WTC11 (cell line): ENCODE measurements around the gene PRTFDC1. TPM values are rescaled to one million over a fixed set of nuclear protein-coding genes. Genes with fewer than 3 reads are reported as not detected.

ENCODE experiments used
- ATAC-seq: fragments of 200-7000 bp; cut with Tn5 transposase; 2 replicates; pipeline ENCODE4 v1.10.0; 2021; ENCODE audit warnings: mild to moderate bottlenecking, moderate library complexity
- CTCF ChIA-PET: fragments of 300-600 bp; sonication (Branson Sonifier 250); formaldehyde crosslinking; loops from one replicate; lab custom pipeline; 2021; ENCODE audit warnings: antibody characterized with exemption; lab: Charles Lee
- POLR2A ChIA-PET: fragments of 350-600 bp; sonication (Branson Sonifier 250); formaldehyde crosslinking; loops from one replicate; lab custom pipeline; 2021; ENCODE audit warnings: antibody characterized with exemption; lab: Charles Lee
- DNase-seq: peaks from one replicate; pipeline ENCODE4 v3.0.0; 2021; ENCODE audit warnings: low spot score
- H3K27ac Mint-ChIP-seq: 2 replicates; pipeline ENCODE4 v1.8.0; 2021; ENCODE audit warnings: mixed read lengths
- H3K27me3 Mint-ChIP-seq: 2 replicates; pipeline ENCODE4 v1.8.0; 2021; ENCODE audit warnings: low read depth, mild to moderate bottlenecking, moderate library complexity, mixed read lengths
- H3K36me3 Mint-ChIP-seq: 2 replicates; pipeline ENCODE4 v1.8.0; 2021; ENCODE audit warnings: mixed read lengths
- H3K4me1 Mint-ChIP-seq: 2 replicates; pipeline ENCODE4 v1.8.0; 2022; ENCODE audit warnings: mixed read lengths
- H3K4me3 Mint-ChIP-seq: 2 replicates; pipeline ENCODE4 v1.8.0; 2021; ENCODE audit warnings: mild to moderate bottlenecking, moderate library complexity, mixed read lengths
- H3K9me3 Mint-ChIP-seq: 2 replicates; pipeline ENCODE4 v1.8.0; 2021; ENCODE audit warnings: mixed read lengths
- CREB1 ChIP-seq: sonication (generic); formaldehyde crosslinking; IDR thresholded peaks from 2 replicates; pipeline ENCODE4 v1.8.0; 2023; ENCODE audit warnings: mild to moderate bottlenecking, missing genetic modification reagents
- GTF2I ChIP-seq: fragments of 250-450 bp; sonication (Bioruptor Pico); conservative IDR thresholded peaks from 2 replicates; pipeline ENCODE4 v1.4.0; 2021; ENCODE audit warnings: mild to moderate bottlenecking
- JUN ChIP-seq: sonication (generic); formaldehyde crosslinking; IDR thresholded peaks from 2 replicates; pipeline ENCODE4 v1.8.0; 2023; ENCODE audit warnings: mild to moderate bottlenecking, missing genetic modification reagents
- KAT7 ChIP-seq: sonication (generic); formaldehyde crosslinking; IDR thresholded peaks from 2 replicates; pipeline ENCODE4 v1.8.1; 2023; ENCODE audit warnings: missing genetic modification reagents, mild to moderate bottlenecking, borderline replicate concordance
- MYBL2 ChIP-seq: sonication (generic); formaldehyde crosslinking; IDR thresholded peaks from 2 replicates; pipeline ENCODE4 v1.8.1; 2023; ENCODE audit warnings: mild to moderate bottlenecking, moderate library complexity, missing genetic modification reagents
- ZNF263 ChIP-seq: sonication (generic); formaldehyde crosslinking; IDR thresholded peaks from 2 replicates; pipeline ENCODE4 v1.8.1; 2022; ENCODE audit warnings: low read depth, mild to moderate bottlenecking, moderate library complexity, missing genetic modification reagents
- total RNA-seq: library from RNA; stranded (reverse); gene quantifications from 3 replicates; pipeline ENCODE4 v1.2.3, GENCODE V29; 2021
- TF ChIP-seq, protein P1 (sequence below): sonication (generic); formaldehyde crosslinking; IDR thresholded peaks from 2 replicates; pipeline ENCODE4 v1.8.0; 2023; ENCODE audit warnings: missing genetic modification reagents
- TF ChIP-seq, protein P2 (sequence below): sonication (generic); formaldehyde crosslinking; IDR thresholded peaks from 2 replicates; pipeline ENCODE4 v1.8.0; 2022; ENCODE audit warnings: missing genetic modification reagents
- TF ChIP-seq, protein P3 (sequence below): sonication (generic); formaldehyde crosslinking; IDR thresholded peaks from 2 replicates; pipeline ENCODE4 v1.8.1; 2023; ENCODE audit warnings: mild to moderate bottlenecking, missing genetic modification reagents
- TF ChIP-seq, protein P4 (sequence below): sonication (generic); formaldehyde crosslinking; IDR thresholded peaks from 2 replicates; pipeline ENCODE4 v1.8.0; 2022; ENCODE audit warnings: mild to moderate bottlenecking, missing genetic modification reagents
- TF ChIP-seq, protein P5 (sequence below): sonication (generic); formaldehyde crosslinking; IDR thresholded peaks from 2 replicates; pipeline ENCODE4 v1.8.1; 2023; ENCODE audit warnings: mild to moderate bottlenecking, missing genetic modification reagents

The PRTFDC1 gene
- total RNA-seq, 1 experiment from 2014 or later = 6.1 TPM

DNA sequence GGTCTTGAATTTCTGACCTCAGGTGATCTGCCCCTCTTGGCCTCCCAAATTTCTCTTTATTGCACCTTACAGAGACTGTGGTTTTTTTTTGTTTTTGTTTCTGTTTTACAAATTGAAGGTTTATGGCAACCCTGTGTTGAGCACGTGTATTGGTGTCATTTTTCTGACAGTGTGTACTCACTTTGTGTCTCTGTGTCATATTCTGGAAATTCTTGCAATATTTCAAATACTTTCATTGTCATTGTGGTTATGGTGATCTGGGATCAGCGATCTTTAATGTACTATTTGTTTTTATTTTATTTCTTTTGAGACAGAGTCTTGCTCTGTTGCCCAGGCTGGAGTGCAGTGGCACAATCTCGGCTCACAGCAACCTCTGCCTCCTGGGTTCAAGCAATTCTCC is 89.8 kb downstream of the PRTFDC1 start:
- ATAC-seq = no peak
- Mint-ChIP-seq H3K27me3 (no peaks in the 10 kb centered on the region), H3K4me3 (no peak overlapping the region), H3K27ac (no peak overlapping the region), H3K9me3 (peaks cover 9% of the 10 kb centered on the region), H3K36me3 (peaks cover 8% of the 10 kb centered on the region), H3K4me1 (peaks cover 37% of the 10 kb centered on the region)
- ChIA-PET POLR2A (no interaction called here), CTCF (no interaction called here)
- DNase-seq = no peak
- TF ChIP-seq GTF2I (CRISPR knock-in tag) = no peak
- TF ChIP-seq, protein P1, sequence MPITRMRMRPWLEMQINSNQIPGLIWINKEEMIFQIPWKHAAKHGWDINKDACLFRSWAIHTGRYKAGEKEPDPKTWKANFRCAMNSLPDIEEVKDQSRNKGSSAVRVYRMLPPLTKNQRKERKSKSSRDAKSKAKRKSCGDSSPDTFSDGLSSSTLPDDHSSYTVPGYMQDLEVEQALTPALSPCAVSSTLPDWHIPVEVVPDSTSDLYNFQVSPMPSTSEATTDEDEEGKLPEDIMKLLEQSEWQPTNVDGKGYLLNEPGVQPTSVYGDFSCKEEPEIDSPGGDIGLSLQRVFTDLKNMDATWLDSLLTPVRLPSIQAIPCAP = no peak
- TF ChIP-seq, protein P2, sequence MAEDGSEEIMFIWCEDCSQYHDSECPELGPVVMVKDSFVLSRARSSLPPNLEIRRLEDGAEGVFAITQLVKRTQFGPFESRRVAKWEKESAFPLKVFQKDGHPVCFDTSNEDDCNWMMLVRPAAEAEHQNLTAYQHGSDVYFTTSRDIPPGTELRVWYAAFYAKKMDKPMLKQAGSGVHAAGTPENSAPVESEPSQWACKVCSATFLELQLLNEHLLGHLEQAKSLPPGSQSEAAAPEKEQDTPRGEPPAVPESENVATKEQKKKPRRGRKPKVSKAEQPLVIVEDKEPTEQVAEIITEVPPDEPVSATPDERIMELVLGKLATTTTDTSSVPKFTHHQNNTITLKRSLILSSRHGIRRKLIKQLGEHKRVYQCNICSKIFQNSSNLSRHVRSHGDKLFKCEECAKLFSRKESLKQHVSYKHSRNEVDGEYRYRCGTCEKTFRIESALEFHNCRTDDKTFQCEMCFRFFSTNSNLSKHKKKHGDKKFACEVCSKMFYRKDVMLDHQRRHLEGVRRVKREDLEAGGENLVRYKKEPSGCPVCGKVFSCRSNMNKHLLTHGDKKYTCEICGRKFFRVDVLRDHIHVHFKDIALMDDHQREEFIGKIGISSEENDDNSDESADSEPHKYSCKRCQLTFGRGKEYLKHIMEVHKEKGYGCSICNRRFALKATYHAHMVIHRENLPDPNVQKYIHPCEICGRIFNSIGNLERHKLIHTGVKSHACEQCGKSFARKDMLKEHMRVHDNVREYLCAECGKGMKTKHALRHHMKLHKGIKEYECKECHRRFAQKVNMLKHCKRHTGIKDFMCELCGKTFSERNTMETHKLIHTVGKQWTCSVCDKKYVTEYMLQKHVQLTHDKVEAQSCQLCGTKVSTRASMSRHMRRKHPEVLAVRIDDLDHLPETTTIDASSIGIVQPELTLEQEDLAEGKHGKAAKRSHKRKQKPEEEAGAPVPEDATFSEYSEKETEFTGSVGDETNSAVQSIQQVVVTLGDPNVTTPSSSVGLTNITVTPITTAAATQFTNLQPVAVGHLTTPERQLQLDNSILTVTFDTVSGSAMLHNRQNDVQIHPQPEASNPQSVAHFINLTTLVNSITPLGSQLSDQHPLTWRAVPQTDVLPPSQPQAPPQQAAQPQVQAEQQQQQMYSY (CRISPR knock-in tag) = no peak
- no peak for TF ChIP-seq ZNF263 (CRISPR knock-in tag)
- no peak for TF ChIP-seq KAT7 (CRISPR knock-in tag)
- TF ChIP-seq CREB1 = no peak
- TF ChIP-seq, protein P3, sequence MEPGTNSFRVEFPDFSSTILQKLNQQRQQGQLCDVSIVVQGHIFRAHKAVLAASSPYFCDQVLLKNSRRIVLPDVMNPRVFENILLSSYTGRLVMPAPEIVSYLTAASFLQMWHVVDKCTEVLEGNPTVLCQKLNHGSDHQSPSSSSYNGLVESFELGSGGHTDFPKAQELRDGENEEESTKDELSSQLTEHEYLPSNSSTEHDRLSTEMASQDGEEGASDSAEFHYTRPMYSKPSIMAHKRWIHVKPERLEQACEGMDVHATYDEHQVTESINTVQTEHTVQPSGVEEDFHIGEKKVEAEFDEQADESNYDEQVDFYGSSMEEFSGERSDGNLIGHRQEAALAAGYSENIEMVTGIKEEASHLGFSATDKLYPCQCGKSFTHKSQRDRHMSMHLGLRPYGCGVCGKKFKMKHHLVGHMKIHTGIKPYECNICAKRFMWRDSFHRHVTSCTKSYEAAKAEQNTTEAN = no peak
- TF ChIP-seq, protein P4, sequence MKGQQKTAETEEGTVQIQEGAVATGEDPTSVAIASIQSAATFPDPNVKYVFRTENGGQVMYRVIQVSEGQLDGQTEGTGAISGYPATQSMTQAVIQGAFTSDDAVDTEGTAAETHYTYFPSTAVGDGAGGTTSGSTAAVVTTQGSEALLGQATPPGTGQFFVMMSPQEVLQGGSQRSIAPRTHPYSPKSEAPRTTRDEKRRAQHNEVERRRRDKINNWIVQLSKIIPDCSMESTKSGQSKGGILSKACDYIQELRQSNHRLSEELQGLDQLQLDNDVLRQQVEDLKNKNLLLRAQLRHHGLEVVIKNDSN (CRISPR knock-in tag) = no peak
- no peak for TF ChIP-seq JUN
- no peak for TF ChIP-seq MYBL2 (CRISPR knock-in tag)

DNA sequence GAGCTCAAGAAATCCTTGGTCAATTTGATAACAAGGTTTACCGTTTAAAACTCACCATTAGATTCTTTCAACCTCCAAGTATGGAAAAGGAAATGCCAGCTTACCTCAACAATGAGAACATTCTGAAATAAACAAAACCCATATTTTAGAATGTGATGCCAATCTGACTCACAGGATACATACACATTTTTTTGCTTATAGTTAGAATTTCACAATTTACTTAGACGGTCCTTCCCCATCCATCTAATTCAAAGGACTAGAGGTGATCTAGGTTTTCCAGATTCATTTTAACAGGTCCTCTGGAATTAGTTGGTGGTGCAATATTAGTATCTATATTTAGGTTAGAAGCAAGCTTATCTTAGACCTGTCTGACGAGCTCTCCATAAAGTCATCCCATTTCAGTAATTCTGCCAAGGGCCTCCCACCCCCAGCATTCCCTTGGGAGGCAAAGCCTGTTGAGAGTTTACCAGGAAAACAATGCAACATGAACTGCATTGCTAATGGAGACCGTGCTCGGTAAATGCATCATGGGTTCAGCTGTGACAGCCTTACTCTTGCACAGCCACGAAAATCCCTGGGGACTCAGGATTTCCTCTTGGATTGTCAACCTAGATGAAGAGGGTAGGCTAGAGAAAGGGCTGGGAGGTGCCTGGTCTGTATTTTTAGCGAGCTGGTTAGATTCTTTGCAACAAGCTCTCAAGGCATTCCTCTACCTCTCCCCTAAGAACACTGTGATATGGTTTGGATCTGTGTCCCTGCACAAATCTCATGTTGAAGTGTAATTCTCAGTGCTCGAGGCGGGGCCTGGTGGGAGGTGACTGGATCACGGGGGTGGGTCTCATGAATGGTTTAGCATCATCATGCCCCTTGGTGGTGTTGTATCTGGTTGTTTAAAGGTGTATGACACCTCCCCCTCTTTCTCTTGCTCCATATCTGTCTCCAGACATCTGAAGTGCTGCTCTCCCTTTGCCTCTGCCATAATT is 93.8 kb downstream of the PRTFDC1 start:
- H3K27ac Mint-ChIP-seq = peak overlapping the region; percentile 57; the same call in 1 of the 2 replicates
- TF ChIP-seq, protein P5, sequence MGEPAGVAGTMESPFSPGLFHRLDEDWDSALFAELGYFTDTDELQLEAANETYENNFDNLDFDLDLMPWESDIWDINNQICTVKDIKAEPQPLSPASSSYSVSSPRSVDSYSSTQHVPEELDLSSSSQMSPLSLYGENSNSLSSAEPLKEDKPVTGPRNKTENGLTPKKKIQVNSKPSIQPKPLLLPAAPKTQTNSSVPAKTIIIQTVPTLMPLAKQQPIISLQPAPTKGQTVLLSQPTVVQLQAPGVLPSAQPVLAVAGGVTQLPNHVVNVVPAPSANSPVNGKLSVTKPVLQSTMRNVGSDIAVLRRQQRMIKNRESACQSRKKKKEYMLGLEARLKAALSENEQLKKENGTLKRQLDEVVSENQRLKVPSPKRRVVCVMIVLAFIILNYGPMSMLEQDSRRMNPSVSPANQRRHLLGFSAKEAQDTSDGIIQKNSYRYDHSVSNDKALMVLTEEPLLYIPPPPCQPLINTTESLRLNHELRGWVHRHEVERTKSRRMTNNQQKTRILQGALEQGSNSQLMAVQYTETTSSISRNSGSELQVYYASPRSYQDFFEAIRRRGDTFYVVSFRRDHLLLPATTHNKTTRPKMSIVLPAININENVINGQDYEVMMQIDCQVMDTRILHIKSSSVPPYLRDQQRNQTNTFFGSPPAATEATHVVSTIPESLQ (CRISPR knock-in tag) = no peak
- H3K27me3 Mint-ChIP-seq = no peaks in the 10 kb centered on the region
- H3K4me3 Mint-ChIP-seq = peak overlapping the region; percentile 24; the same call in 1 of the 2 replicates
- H3K36me3 Mint-ChIP-seq = peaks cover 6% of the 10 kb centered on the region
- ATAC-seq (peak; percentile 62), DNase-seq (peak; percentile 12)
- CTCF ChIA-PET = interaction anchor here (2.1 kb wide), 1 partner anchor 241 kb away, joined by 6 read pairs; no protein-coding TSS in a partner anchor
- H3K9me3 Mint-ChIP-seq = peaks cover 6% of the 10 kb centered on the region
- POLR2A ChIA-PET = interaction anchor here (1.2 kb wide), 1 partner anchor 9 kb away, joined by 3 read pairs; no protein-coding TSS in a partner anchor
- H3K4me1 Mint-ChIP-seq = peaks cover 32% of the 10 kb centered on the region
